NCI-H446 (cell line): Measurements from ENCODE around the gene LPP.
A peak's percentile ranks its signal among the peaks of the same experiment; 100 is the strongest.

ENCODE experiments used
- DNase-seq, 2 experiments: peaks; one replicate each; lab custom pipeline; 2025; lab: John Stamatoyannopoulos, UW

Gene LPP

GRCh38 chr3:188362405-188362831 lies 208.5 kb downstream of the LPP start:
- no peak for DNase-seq

GRCh38 chr3:188365184-188365583 lies 211.2 kb downstream of the LPP start:
- DNase-seq = no peak

GRCh38 chr3:188365988-188366698 lies 212.2 kb downstream of the LPP start:
- DNase-seq = no peak

GRCh38 chr3:188367678-188368077 lies 213.7 kb downstream of the LPP start:
- DNase-seq = no peak

GRCh38 chr3:188369526-188369925 lies 215.6 kb downstream of the LPP start:
- no peak for DNase-seq

- no peak for DNase-seq
These were observed 216.3 kb downstream of the LPP start for GRCh38 chr3:188370081-188370830.

- no peak for DNase-seq
These were observed 224.8 kb downstream of the LPP start for GRCh38 chr3:188378786-188379185.

GRCh38 chr3:188380252-188380651 lies 226.3 kb downstream of the LPP start:
- DNase-seq = no peak

- no peak for DNase-seq
These were observed 226.8 kb downstream of the LPP start for GRCh38 chr3:188380722-188381121.

GRCh38 chr3:188383748-188384147 lies 229.8 kb downstream of the LPP start:
- DNase-seq = no peak

GRCh38 chr3:188385295-188385694 lies 231.3 kb downstream of the LPP start:
- no peak for DNase-seq

GRCh38 chr3:188389711-188390342 lies 235.9 kb downstream of the LPP start:
- no peak for DNase-seq

GRCh38 chr3:188390343-188390718 lies 236.4 kb downstream of the LPP start:
- DNase-seq = no peak

GRCh38 chr3:188390775-188391443 lies 237.0 kb downstream of the LPP start:
- DNase-seq = no peak

GRCh38 chr3:188391592-188391991 lies 237.6 kb downstream of the LPP start:
- no peak for DNase-seq

GRCh38 chr3:188392076-188392475 lies 238.1 kb downstream of the LPP start:
- no peak for DNase-seq

GRCh38 chr3:188394623-188395022 lies 240.7 kb downstream of the LPP start:
- no peak for DNase-seq

- no peak for DNase-seq
These were observed 242.3 kb downstream of the LPP start for GRCh38 chr3:188396251-188396650.

- no peak for DNase-seq
These were observed 242.9 kb downstream of the LPP start for GRCh38 chr3:188396900-188397299.

- peak in 1 of 2 experiments; percentile 42 for DNase-seq
These were observed 244.1 kb downstream of the LPP start for GRCh38 chr3:188397766-188398705.

- DNase-seq = no peak
These were observed 246.7 kb downstream of the LPP start for GRCh38 chr3:188400494-188401243.
